ENCODE measurements around the gene FAM13B.

DNA sequence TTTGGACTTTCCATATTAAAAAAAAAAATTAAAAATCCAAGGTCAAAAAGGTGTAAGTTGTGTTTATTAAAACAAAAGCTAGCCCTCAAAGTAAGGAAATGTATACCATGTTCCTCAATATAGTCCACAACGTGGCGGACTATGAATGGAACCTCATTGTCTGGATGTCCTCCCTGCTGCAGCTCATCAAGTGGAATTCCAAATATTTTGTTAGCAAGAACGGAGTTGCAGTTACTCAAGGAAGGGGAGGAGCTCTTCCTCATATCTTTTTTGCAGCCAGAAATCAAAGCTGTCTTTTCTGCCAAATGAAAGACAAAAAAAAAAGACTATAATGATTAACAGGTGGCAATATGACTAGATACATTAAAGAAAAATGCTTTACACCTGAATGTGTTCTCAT, 14.0 kb downstream of the FAM13B start:
- TF ChIP-seq, protein P1, sequence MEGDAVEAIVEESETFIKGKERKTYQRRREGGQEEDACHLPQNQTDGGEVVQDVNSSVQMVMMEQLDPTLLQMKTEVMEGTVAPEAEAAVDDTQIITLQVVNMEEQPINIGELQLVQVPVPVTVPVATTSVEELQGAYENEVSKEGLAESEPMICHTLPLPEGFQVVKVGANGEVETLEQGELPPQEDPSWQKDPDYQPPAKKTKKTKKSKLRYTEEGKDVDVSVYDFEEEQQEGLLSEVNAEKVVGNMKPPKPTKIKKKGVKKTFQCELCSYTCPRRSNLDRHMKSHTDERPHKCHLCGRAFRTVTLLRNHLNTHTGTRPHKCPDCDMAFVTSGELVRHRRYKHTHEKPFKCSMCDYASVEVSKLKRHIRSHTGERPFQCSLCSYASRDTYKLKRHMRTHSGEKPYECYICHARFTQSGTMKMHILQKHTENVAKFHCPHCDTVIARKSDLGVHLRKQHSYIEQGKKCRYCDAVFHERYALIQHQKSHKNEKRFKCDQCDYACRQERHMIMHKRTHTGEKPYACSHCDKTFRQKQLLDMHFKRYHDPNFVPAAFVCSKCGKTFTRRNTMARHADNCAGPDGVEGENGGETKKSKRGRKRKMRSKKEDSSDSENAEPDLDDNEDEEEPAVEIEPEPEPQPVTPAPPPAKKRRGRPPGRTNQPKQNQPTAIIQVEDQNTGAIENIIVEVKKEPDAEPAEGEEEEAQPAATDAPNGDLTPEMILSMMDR (IDR thresholded peaks at IDR 0.05): no peak
- TF ChIP-seq POLR2A (IDR thresholded peaks at IDR 0.05) (no peak), EP300 (IDR thresholded peaks at IDR 0.05; ENCODE audit: low read depth) (no peak)

Measured in transverse colon (tissue), 3 donors.